ENCODE results near the gene PCDH18.

The PCDH18 gene

DNA sequence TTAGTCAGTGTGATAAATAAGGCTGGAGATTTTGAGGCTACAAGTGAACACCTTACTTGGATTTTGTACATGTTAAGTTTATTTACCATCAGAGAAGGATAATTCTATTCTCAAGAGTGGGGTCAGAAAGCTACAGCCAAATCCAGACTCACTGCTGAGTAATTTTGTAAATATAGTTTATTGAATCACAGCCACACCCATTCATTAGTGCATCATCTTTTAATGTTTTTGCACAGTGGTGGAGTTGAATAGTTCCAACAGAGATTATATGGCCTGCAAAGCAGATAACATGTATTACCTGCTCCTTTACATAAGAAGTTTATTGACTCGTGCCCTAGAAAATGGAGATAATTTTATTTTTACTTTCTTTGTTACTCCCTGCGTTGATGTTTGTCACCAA, 60.4 kb downstream of the PCDH18 start:
- TF ChIP-seq JUND (IDR thresholded peaks at IDR 0.05; ENCODE audit: low read depth): no peak
- no peak for DNase-seq (ENCODE audit: low read depth in 1 of 2, low spot score in 1 of 2)
- in situ Hi-C loops (cut with HindIII; ENCODE audit: low pct_unique_long_range_greater_than_20kb, low sequenced_read_pairs): no loop called here

DNA sequence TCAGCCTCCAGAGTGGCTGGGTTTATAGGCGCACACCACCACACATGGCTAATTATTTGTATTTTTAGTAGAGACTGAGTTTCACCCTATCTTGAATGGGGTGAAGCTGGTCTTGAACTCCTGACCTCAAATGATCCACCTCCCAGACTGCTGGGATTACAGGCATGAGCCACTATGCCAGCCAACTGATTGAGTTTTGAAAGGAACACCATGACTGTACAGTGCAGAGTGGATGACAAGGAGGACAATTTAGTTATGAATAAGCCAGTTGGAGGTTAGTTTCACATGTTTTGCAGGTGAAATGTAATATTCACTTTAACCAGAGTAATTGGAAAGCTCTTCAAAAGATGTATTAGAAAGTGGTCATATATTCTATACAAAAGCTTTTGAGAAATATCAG, 60.8 kb downstream of the PCDH18 start:
- no peak for DNase-seq (ENCODE audit: low read depth in 1 of 2, low spot score in 1 of 2)
- in situ Hi-C loops (cut with HindIII; ENCODE audit: low pct_unique_long_range_greater_than_20kb, low sequenced_read_pairs): no loop called here

DNA sequence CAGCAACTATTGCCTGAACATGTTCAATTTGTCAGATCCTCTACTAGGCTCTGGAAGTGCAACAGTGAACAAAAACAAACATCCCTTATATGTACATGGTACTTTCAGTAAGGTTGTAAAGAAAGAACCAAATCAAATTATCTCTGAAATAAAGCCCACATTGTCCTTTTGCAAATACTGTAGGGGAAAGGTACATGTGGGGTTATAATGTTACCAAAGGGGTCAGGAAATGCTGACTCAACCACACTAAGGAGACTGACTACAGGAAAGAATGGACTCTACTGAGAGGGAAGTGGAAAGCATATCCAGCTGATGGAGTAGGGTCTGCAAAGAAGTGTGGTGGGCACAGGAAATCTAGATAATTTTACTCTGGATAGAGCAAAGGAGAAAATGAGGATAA, 61.5 kb downstream of the PCDH18 start:
- TF ChIP-seq JUND (IDR thresholded peaks at IDR 0.05; ENCODE audit: low read depth): no peak
- no peak for DNase-seq (ENCODE audit: low read depth in 1 of 2, low spot score in 1 of 2)
- in situ Hi-C loops (cut with HindIII; ENCODE audit: low pct_unique_long_range_greater_than_20kb, low sequenced_read_pairs): no loop called here

More for the DNA sequence above, 60.8 kb downstream of the PCDH18 start:
- TF ChIP-seq JUND (IDR thresholded peaks at IDR 0.05; ENCODE audit: low read depth): no peak

All from T47D (cell line).